ENCODE measurements around the gene BEND7.
"Not testable (repeated sequence)": the region's sequence is repeated elsewhere in the genome, so short reads cannot be mapped to it uniquely, and the experiment has no call there.

The BEND7 gene, protein sequence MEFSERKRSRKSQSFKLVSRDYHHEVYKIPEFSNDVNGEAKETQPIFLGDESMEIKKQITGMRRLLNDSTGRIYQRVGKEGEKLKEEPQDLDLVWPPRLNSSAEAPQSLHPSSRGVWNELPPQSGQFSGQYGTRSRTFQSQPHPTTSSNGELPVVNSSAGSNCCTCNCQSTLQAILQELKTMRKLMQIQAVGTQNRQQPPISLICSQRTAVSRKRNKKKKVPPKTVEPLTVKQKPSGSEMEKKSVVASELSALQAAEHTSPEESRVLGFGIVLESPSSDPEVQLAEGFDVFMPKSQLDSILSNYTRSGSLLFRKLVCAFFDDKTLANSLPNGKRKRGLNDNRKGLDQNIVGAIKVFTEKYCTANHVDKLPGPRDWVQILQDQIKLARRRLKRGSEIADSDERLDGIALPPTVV

DNA sequence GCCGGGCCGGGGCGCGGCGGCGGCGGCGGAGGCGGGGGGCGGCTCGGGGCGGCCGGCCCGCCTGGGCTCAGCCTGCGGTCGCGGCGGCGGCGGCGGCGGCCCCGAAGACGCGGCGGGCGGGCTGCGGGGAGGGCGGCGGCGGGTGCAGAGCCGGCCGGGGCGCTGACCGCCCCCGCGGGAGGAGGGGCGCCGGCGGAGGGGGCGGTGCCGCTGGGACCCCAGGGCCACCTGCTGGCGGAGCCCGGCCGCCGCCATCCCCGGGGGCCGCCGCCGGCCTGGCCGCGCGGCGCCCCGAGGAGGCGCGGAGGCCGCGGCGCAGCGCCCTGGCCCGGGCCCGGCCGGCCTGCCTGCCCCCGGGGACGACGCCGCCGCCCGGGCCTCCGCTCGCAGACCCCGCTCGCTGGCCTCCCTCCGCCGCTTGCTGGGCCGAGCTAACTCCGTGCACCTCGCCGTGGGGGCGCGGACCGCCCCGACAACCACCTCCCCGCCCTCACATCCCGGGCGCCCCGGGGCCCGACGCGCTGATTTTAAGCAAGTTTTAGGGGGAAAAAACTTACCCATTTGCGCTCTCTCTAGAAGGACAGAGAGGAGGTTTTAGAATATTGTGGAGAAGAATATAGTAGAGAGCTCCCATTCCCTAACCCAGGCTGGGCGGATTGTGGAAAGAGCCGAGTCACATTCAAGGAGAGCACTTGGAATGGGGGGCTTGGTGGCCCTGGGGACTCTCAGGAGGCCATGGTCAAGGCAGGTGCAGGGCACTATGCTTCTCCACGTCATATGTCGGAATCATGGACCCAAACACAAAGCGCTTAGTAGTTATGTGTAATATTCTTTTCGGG, at the start of gene BEND7:
TSS of gene BEND7 (minus strand) at position 140 of the 839 bp plus-strand sequence. CDS start 481 bp downstream, outside the sequence.
- DNase-seq (ENCODE audit: low spot score) = peak; percentile 69

GRCh38 chr10:13573960-13574359, 45.1 kb upstream of the BEND7 start:
- DNase-seq (ENCODE audit: low spot score) = no peak

- no peak for DNase-seq (ENCODE audit: low spot score)
Observed at GRCh38 chr10:13571541-13571940, 42.7 kb upstream of the BEND7 start.

DNA sequence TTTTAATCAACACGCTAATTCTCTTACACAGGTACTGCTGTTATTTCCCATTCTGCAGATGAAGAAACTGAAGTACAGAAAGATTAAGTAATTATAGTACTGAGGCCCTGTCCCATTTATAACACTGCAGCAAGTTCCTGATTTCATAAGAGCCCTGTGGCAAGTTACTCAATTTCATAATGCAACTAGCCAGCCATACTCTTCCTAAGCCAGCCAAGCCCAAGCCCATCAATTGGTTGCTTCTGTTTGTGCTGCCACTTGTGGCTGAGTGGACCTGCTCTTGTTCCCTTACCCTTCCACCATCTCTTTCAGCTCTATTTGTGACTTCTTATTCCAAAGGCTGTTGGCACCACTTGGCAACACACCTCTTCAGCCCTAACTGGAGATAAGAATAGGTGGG, 38.2 kb upstream of the BEND7 start:
- no peak for DNase-seq (ENCODE audit: low spot score)

DNA sequence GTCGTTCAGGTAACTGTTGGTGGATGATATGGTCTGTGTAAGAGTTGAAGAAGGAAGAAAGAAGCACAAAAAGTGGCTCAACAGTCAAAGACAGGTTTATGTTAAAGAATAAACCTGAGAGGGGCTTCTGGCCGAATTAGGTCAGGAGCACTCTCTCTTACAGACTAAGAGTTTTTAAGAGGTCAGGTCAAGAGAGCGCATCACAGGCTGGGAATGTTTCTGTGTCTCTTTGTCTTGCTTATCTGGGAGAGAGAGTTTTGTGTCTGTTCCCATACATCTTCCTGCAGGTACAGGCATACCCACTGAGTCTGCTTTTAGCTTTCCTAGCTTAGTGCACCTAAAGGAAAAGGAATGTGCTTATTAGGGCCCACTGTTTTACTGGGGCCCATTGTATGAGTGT, 35.8 kb upstream of the BEND7 start:
- peak; percentile 55 for DNase-seq (ENCODE audit: low spot score)

- peak; percentile 100 for DNase-seq (ENCODE audit: low spot score)
Observed at GRCh38 chr10:13563481-13564445, 34.9 kb upstream of the BEND7 start.

GRCh38 chr10:13560597-13560996, 31.8 kb upstream of the BEND7 start:
- peak; percentile 98 for DNase-seq (ENCODE audit: low spot score)

GRCh38 chr10:13559124-13559700, 30.4 kb upstream of the BEND7 start:
- peak; percentile 69 for DNase-seq (ENCODE audit: low spot score)

DNA sequence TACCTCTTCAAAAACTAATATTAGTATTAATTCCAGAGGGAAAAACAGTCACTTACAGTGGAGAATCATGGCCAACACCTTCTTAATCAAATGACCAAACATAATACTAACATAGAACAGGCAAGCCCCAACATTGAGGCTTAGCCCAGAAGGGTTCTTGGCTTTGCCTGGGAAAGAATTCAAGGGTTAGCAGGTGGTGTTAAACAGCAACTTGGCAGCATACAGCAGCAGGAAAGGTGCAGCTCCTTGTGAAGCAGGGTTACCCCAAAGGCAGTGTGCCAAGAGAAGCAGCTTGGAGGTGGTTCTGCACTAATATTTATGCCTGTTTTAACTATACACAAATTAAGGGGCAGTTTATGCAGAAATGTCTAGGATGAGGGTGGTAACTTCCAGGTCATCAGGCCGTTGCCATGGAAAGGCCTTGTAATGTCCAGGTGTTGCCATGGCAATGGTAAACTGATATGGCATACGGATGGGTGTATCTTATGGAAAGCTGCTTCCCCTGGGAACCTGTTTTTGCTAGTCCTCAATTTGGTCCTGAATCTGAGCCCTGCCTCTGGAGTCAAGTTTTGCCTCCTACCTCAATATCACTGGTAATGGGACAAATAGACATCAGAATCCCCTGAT, 27.2 kb upstream of the BEND7 start:
- DNase-seq (ENCODE audit: low spot score) = peak; percentile 43

GRCh38 chr10:13550802-13551201, 22.0 kb upstream of the BEND7 start:
- DNase-seq (ENCODE audit: low spot score) = no peak

- no peak for DNase-seq (ENCODE audit: low spot score)
Observed at GRCh38 chr10:13542533-13542932, 13.7 kb upstream of the BEND7 start.

GRCh38 chr10:13537985-13538384, 9.2 kb upstream of the BEND7 start:
- not testable (repeated sequence) for DNase-seq (ENCODE audit: low spot score)

DNA sequence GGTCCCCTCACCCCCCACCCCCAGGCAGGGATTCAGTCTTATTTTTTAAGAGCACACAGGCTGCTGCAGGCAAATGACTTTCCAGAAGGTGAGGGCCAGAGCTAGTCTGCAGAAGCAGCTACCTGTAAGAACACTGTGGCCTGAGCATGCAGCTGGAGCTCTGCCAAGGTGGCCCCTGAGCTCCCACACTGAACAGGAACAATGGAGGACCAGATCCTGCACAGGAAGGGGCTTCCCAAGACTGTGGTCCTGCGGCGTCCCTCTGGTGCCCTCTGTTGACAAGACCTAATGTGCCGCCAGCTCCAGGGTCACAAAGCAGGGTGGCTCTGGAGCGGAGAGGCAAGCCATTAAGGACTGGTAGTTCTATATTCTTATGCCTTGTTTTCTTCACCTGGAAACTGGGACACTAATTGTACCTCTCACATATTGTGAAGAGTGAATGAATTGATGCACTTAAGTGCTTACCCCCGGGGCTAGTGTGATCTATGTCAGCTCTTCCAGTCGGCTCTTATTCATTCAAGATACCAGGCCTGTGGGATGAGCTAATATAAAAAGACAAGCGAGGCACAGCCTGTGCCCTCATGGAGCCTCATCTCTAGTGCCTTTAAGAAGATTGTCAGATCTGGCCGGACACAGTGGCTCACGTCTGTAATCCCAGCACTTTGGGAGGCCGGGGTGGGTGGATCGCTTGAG, 8.0 kb upstream of the BEND7 start:
- DNase-seq (ENCODE audit: low spot score) = peak; percentile 68

GRCh38 chr10:13535346-13535745, 6.5 kb upstream of the BEND7 start:
- no peak for DNase-seq (ENCODE audit: low spot score)

DNA sequence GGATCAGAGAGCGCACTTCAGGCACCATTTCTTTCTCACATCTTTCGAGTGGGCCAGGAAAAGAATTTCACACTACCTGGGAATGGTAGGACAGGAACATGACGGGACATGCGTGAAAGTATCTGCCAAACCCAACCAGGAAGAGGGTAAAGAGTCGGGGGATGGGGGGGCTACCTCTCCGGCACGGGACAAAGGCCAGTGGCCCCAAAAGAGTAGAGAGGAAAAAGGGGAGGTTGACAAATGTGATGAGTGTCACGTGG, 830 bp upstream of the BEND7 start:
- no peak for DNase-seq (ENCODE audit: low spot score)

DNA sequence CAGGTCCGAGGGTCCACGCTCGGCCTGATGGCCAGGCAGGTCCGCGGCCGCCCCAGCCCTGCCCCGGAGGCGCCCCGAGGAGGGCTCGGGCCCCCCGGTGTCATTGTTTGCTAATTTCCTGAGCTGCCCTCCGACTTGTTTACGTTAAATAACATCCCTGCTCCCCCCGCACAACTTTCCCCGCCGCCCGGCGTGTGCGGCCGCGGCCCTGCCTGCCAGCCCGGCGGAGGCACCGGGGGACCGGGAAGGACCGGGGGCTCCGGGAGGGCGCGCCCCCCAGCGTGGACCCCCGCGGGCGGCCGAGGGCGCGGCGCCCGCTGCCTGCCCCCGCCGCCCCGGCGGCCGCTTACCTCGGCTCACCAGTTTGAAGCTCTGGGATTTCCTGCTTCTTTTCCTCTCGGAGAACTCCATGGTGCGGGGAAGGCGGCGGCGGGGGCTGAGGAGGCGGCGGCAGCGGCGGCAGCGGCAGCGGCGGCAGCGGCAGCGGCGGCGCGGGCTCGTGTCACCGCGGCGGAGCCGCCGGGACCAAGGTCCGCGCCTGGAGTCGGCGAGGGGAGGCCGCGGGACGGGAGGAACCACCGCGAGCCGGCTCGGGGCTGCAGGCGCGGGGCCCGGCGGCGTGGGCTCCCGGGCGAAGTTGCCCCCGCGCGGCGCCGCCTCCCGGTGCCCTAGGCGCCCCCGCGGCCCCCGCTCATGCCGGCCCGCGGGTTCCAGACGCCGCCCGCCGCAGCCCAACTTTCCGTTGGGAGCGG, 515 bp downstream of the BEND7 start:
- DNase-seq (ENCODE audit: low spot score) = peak; percentile 28

DNA sequence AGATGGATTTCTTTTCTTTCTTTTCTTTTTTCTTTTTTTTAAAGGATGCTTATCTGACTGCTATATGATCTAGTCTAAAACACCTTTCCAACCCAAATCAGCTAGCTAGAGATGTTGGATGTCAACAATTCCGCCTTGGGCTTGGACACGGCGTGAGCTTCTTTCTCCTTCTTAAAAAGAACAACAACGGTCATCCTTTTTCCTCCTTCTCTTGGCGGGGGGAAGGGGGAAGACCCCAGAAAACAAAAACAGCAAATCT, 1.0 kb downstream of the BEND7 start:
- no peak for DNase-seq (ENCODE audit: low spot score)

GRCh38 chr10:13526948-13527863, 1.6 kb downstream of the BEND7 start:
- peak; percentile 94 for DNase-seq (ENCODE audit: low spot score)

- no peak for DNase-seq (ENCODE audit: low spot score)
Observed at GRCh38 chr10:13525663-13526062, 3.2 kb downstream of the BEND7 start.
